ENCODE data around the gene TSPEAR.
"Not testable (repeated sequence)": the region's sequence is repeated elsewhere in the genome, so short reads cannot be mapped to it uniquely, and the experiment has no call there.

Gene TSPEAR

DNA sequence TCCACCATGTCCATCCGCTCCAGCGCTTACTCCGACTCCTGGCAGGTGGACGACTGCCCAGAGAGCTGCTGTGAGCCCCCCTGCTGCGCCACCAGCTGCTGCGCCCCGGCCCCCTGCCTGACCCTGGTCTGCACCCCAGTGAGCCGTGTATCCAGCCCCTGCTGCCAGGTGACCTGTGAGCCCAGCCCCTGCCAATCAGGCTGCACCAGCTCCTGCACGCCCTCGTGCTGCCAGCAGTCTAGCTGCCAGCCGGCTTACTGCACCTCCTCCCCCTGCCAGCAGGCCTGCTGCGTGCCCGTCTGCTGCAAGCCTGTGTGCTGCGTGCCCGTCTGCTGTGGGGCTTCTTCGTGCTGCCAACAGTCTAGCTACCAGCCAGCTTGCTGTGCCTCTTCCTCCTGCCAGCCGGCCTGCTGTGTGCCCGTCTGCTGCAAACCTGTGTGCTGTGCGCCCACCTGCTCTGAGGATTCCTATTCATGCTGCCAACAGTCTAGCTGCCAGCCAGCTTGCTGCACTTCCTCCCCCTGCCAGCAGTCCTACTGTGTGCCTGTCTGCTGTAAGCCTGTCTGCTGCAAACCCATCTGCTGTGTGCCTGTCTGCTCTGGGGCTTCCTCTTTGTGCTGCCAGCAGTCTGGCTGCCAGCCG is 84.1 kb downstream of the TSPEAR start:
- not testable (repeated sequence) for DNase-seq (ENCODE audit: low spot score)

DNA sequence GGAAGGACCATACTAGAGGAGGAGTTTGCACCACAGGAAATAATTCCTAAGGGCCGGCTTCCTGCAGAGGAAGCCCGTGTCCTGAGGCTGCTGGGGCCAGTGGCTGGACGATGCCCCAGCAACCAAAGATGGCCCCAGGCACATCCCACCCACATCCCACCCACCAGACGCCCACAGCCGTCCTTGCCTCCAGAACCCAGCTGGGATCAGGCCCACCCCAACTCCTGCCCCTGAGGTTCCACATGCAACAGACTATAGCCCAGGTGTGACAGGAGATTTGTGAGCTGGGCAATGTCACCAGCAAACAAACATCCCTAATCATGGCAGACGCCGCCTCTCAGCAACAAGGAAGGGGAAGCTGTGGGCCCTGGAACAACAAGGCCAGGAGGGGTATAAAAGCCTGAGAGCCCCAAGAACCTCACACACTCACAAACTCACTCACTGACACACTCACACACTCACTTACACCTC is 84.7 kb downstream of the TSPEAR start, which contains the start of gene KRTAP10-9:
KRTAP10-9 (plus strand) TSS at position 421 of the 471 bp plus-strand sequence. CDS start 79 bp downstream, outside the sequence.
- no peak for DNase-seq (ENCODE audit: low spot score)

DNA sequence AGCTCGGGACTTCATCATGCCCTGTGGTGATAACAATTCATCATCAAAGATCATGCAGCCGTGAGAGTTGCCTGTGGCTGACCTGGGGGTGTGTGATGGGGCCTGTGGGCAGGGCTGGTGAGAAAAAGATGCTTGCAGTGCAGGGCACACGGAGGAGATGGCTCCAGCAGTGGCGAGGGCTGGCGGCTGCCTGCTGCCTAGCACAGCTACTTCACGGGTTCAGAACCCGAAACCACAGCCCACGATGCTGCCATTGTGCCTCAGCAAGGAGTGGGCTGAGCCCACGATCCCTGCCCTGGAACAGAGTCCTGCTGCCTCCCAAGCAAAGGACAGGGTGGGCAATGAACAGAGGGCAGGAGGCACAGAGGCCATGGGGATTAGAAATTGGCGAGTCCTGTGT is 85.1 kb downstream of the TSPEAR start:
- DNase-seq (ENCODE audit: low spot score), result no peak

DNA sequence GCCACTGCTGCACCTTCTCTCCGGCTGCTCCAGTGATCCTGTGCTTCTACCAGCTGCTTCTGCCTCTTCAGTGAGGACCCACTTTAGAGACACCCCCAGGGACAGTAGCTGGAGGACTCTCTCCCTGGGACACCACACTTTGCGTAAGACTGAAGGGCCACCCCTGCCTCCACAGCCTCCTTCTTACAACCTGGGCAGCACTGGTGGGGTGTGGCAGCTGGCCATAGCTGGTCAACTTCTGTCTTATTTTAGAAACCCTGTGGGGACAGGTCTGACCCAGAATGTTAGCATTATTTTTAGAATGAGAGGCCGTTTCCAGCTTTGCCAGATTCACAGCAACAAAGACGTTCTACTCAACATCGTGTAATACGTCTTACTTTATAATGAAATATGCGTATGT is 85.6 kb downstream of the TSPEAR start:
- no peak for DNase-seq (ENCODE audit: low spot score)

DNA sequence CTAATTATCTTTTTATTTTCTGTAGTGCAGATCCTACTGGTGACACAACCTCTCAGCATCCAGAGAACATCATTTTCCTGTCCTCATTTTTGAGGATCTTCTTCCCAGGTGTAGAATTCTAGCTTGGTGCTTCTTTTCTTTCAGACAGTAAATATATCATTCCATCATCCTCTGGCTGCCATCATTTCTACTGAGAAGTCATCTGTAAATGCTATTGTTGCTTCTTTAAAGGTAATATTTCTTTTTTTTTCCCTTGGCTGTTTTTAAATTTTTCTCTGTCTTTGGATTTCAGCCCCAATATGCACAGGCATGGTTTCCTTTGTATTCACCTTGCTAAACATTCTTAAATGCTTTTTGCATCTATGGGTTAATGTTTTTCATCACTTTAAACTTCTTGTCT is 87.8 kb downstream of the TSPEAR start:
- DNase-seq (ENCODE audit: low spot score), result no peak

DNA sequence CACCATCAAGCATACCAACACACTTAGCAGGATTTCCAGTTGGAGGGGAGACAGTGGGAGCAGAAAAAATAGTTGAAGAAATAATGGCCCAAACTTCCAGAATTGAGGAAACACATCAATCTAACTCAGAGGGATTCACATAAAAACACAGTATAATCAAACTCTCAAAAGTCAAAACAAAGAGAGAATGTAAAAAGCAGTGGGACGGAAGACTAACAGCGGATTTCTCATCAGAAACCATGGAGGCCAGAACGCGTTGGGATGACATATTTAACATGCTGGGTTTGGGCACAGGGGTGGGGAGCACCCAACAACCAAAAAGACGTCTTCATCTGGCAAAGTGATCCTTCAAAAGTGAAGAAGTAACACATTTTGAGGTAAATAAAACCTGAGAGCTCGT is 91.5 kb downstream of the TSPEAR start:
- no peak for DNase-seq (ENCODE audit: low spot score)

DNA sequence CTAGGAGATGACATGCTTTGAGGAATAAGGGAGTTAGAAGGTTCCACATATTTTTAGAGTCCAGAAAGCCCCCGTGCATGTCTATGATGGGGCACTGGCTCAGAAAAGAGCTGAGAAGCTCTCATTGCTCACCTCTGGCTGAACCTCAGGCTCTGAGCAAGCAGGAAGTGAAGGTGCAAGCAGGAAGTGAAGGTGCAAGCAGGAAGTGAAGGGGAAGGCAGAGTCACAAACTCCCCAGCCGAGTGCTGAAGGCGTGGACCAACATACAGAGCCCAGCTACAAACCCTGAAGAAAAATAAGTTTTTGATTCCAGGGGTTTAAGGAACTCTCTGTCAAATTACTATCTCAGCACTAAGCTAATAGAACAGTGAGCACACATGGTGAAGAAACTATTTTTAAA is 92.5 kb downstream of the TSPEAR start:
- no peak for DNase-seq (ENCODE audit: low spot score)

DNA sequence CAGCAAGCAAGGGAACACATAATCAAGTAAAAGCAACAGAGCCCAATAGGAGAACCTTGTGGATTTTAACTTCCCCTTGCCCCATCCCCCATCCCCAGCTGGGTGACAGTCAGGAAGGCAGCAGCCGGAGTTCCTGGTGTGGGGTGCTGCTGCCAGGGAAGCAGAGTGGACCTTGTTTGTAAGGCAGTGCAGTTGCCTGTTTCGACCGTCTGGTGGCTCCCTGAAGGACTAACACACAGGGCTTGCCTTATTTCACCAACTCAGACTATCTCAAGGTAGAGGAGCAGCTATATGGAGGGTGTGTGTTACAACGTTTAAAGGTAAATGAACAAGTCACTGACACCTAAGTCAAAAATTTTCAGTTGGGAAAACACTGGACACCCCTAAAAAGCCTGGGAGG is 92.9 kb downstream of the TSPEAR start:
- DNase-seq (ENCODE audit: low spot score), result no peak

DNA sequence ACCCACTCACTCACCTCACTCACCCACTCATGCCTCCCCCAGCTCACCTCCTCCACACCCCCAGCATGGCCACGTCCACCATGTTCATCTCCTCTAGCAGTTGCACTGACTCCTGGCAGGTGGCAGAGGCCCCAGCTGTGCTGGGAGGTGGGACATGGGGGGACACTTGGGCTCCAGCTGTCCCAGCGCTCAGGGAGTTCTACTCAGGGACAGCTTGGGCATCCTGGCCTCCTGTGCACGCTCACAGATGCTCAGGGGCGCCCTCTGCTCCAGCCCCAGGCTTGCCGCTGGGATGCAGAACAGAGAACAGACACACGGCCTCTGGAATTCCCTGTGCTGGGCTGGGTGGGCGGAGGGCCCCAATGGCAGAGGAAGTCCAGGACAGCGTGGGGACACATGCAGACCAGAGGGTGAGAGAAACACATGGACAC is 94.3 kb downstream of the TSPEAR start:
- no peak for DNase-seq (ENCODE audit: low spot score)

DNA sequence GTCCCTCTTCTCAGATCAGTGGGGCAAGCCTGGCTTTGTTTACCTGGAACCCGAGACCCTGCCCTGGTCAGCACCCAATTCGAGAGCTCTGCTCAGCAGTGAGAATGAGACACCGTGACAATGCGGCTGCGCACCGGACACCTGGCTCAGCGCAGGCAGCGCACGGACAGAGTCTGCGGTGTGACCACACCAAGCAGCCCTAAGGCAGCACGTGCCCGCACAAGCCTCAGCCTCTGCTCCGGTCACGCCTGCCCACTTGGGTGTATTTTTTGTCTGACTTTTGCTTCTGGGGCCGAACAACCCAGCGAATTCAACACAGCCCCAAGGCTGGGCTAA is 94.8 kb downstream of the TSPEAR start:
- no peak for DNase-seq (ENCODE audit: low spot score)

DNA sequence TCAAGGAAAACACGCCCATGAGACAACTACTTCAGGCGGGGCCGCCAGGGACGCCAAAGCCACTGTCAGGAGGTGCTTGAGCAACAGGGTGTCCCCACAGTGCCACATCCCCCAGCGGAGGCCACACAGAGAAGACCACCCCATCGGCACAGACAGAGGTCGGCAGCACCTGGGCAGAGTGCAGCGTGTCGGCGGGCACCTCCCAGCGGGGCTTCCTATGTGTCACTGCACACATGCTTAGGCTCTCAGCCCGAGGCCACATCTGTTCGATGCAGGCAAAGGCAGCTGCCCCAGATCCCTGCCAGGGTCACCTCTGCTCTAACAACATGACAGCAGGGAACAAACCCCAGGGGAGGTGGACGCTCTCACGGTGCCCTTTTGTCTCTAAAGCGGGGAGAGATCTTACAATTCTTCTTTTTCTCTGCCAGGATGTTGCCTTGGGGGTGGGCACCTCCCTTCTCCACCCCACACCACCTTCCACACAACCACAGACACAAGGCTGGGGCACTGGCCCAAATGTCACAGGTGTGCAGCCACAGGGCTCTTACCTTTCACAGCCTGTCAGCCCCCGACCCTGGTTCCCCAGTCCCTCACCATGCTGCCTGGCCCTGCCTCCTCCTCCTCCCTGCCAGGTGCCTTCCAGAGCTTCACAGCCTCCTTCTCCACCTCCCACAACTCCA is 95.3 kb downstream of the TSPEAR start:
- no peak for DNase-seq (ENCODE audit: low spot score)

DNA sequence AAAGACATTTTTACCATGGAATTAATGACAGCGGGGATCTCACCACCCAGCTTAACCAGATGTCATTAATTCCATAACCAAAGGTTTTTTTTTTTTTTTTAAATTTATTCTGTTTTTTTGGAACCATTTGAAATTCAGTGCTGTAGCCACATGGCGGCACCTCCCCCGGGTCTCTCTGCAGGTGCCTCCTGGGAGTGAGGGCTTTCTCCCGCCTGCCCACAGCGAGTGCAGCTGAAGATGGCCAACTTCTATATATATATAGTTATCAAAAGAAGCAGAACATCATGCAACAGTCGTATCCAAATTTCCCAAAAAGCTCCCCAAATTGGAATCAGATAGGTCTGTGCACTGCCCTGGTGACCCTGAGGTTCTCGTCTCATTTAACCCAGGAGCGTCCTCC is 95.9 kb downstream of the TSPEAR start:
- DNase-seq (ENCODE audit: low spot score), result no peak

DNA sequence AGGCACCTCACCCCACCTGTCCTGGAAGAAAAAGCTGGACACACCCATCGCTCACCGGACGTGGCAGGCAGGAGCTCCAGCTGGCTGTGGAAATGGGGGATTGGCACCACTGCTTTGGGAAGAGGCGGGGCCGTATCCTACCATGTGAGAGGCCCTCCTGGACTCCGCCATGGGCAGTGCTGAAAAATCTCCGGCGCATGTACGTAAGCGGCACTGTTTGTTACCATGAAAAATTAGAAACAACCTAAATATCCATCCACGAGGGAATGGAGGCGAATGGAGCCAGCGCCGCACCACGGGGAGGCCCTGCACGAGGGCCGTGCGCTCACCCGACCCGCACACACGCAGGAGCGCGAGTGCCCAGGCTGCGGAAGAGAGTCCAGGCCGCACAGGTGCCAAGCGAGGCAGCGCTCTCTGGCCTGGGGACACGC is 96.4 kb downstream of the TSPEAR start:
- no peak for DNase-seq (ENCODE audit: low spot score)

DNA sequence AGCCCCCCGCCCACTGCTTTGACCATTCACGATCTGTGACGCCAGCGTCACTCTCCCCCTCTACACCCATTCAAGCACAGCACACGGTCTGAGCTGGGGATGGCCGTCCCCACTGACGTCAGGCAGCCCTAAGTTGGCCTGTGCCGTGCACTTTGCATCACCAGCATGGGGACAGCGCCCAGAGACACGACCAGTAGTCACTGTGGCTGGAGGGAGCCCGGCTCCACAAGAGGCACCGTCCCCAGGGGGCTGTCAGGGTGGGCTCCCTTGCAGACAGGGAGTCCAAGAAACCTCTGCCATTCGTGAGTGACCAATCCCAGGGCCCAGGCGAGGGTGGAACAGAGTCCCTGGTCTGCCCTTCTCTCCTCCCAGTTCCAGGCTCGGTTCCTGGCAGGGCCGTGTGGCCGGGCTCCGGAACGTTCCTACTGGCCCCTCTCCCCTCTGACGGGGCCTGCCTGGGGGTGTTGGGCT is 97.2 kb downstream of the TSPEAR start:
- no peak for DNase-seq (ENCODE audit: low spot score)

DNA sequence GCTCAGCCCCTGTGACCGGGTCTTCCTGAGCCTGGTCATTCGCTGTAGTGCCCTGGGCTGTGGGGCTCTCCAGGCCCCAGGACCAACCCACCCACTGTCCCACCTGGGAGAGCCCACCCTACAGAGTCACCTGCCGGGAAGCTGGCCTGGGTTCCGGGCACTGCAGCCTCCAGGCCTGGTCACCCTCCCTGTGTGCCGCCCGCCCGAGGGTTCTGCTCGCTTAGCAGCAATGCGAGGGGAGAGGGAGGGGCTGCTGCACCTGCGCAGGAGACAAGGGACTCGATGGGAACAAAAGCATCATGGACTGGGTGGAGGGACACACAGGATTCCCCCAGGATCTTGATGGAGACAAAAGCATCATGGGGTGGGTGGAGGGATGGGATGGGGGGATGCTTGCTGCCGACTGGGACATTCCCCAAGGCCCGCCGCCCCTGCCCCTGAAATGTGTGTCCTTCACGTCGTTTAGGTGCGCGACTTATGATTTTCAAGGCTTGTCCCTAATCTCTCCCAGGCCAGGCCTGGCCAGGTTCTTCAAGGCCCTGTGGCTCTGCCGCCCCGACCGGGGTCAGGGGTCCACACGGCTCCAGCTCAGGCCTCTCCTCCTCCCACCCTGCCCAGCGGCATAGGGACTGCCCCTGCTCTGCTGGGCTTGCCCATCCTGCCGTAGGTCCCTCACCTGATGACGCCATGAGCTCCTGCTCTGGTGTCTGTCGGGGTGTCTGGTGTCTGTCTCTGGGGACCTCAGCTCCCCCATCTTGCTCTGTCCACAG is 97.8 kb downstream of the TSPEAR start:
- no peak for DNase-seq (ENCODE audit: low spot score)

DNA sequence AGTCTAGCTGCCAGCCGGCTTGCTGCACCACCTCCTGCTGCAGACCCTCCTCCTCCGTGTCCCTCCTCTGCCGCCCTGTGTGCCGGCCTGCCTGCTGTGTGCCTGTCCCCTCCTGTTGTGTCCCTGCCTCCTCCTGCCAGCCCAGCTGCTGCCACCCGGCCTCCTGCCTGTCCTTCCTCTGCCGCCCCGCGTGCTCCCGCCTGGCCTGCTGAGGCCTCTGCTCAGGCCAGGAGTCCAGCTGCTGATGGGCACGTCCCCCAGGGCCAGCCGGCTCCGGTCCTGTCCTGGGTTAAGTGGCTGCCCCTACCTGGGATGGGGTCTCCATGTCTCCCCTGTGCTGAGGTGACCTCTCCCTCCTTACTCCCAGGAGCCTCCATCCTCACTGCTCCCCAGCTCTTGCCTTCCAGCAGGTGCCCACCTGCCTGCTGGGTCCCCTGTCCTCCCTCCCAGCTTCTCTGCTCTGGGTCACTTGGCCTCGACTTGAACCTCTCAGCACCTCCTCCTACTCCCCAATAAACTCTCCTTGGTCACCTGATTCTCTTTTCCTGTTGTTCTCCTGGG is 98.6 kb downstream of the TSPEAR start:
- DNase-seq (ENCODE audit: low spot score), result no peak

DNA sequence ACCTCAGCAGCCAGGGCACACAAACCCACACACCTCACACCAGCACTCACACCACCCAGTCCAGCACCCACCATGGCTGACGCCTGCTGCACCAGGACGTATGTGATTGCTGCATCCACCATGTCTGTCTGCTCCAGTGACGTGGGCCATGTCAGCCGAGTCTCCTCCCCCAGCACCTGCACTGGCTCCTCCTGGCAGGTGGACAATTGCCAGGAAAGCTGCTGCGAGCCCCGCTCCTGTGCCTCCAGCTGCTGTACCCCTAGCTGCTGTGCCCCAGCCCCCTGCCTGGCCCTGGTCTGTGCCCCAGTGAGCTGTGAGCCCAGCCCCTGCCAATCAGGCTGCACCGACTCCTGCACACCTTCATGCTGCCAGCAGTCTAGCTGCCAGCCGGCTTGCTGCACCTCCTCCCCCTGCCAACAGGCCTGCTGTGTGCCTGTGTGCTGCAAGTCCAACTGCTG is 99.3 kb downstream of the TSPEAR start, which contains the start of gene KRTAP10-8:
KRTAP10-8 (plus strand) TSS at position 51 of the 458 bp plus-strand sequence; CDS start at position 73, 22 bp downstream.
- DNase-seq (ENCODE audit: low spot score), result no peak

DNA sequence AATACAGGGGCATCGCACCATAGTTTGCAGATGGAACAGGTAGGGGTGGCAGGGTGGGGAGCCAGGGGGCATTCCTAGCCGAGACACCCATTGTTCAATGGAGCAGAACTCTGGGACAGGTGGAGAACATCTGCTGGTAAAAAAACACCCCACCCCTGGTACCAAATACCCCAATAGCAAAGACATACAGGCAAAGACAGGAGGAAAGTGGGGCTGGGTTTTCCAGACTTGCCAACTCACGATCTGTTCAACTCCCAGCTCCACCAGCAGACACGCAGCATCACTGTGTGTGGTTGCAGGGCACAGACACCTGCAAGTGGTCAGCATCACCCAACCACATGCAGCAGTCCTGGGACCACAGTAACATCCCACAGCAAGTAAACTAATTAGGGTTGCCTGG is 99.8 kb downstream of the TSPEAR start:
- no peak for DNase-seq (ENCODE audit: low spot score)

DNA sequence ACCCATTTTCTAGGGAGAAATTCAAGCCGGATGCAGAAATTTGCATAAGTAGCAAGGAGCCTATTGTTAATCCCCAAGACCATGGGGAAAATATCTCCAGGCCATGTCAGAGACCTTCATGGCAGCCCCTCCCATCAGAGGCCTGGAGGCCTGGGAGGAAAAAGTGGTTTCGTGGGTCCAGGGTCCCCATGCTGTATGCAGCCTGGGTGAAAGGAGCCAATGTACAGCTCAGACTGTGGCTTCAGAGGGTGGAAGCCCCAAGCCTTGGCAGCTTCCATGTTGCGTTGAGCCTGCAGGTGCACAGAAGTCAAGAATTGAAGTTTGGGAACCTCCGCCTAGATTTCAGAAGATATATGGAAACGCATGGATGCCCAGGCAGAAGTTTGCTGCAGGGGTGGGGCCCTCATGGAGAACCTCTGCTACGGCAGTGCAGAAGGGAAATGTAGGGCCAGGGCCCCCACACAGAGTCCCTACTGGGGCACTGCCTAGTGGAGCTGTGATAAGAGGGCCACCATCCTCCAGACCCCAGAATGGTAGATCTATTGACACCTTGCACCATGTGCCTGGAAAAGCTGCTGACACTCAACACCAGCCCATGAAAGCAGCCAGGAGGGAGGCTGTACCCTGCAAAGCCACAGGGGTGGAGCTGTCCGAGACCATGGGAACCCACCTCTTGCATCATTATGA is 101.1 kb downstream of the TSPEAR start:
- not testable (repeated sequence) for DNase-seq (ENCODE audit: low spot score)

DNA sequence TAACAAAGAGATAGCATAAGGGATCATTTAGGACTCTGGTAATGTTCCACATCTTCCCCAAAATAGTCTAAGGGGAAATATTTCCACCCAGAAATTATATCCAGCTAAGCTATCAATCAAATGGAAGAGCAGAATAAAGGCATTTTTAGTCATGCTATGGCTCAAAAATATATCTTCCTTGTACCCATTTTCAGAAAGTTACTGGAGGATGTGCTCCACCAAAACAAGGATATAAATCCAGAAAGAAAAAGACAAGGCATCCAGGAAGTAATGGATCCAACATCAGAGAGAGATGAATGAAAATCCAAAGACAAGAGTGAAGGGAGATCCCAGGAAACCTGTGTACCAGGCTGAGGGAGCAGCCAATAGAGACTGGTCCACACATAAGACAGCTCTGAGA is 102.2 kb downstream of the TSPEAR start:
- no peak for DNase-seq (ENCODE audit: low spot score)

DNA sequence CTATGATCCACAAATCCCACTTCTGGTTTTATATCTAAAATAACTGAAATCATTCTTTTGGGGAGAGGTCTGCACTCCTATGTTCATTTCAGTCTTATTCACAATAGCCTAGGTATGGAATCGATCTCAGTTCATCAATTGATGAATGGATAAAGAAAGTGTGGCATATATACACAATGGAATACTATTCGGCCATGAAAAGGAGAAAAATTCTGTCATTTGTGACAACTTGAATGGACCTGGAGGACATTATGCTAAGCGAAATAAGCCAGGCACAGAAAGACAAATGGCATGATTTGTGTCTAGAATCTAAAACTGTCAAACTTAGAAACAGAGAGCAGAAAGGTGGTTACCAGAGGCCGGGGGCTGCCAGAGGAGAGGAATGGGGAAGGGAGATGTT is 104.9 kb downstream of the TSPEAR start:
- no peak for DNase-seq (ENCODE audit: low spot score)

DNA sequence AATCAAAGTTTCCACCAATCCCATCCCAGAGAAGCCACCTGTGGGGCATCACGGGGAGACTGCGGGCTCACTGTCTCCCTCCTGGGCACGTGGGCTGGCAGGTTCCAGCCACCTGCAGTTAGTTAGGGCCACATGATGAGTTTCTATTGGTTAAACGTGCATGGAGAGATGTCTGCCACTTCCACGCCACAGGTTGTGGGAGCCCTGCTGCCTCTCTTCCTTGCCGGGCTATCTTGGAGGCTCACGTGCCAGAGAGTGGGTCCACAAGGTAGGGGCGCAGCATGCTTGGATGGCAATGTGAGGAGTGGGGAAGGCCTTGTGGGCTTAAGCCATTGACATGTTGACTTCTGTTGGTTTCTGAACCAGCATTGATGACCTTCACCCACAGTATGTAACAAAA is 107.5 kb downstream of the TSPEAR start:
- DNase-seq (ENCODE audit: low spot score), result no peak

Measured in Ammon's horn (tissue), 1 donor.